Esophagus squamous epithelium (tissue), 5 donors: ENCODE data around the gene EIF3F. TPM values are rescaled to one million over a fixed set of nuclear protein-coding genes. Genes with fewer than 3 reads are reported as not detected.

ENCODE experiments used
- DNase-seq: peaks from one replicate; lab custom pipeline; 2025; lab: John Stamatoyannopoulos, UW
- H3K27ac ChIP-seq, 4 donors: fragments of 200-600 bp; sonication (generic); one replicate each; pipeline ENCODE4 v1.5.1; 2016 to 2019; ENCODE audit warnings: mild to moderate bottlenecking in 1 of 4
- H3K27me3 ChIP-seq, 4 donors: fragments of 200-600 bp; sonication (generic); 1 replicate in 3 of 4; 2 replicates in 1 of 4; pipeline versions ENCODE4 v1.5.1 to v1.6.0; 2017 to 2021; ENCODE audit warnings: antibody characterized with exemption in 1 of 4
- H3K36me3 ChIP-seq, 3 donors: fragments of 200-600 bp; sonication (generic); one replicate each; pipeline ENCODE4 v1.5.1; 2016 to 2019
- H3K4me1 ChIP-seq, 3 donors: fragments of 200-600 bp; sonication (generic); one replicate each; pipeline ENCODE4 v1.5.1; 2017 to 2019
- H3K4me3 ChIP-seq, 4 donors: fragments of 200-600 bp; sonication (generic); 1 replicate in 3 of 4; 2 replicates in 1 of 4; pipeline ENCODE4 v1.5.1; 2016 to 2019; ENCODE audit warnings: mild to moderate bottlenecking in 2 of 4, moderate library complexity in 1 of 4
- H3K9me3 ChIP-seq, 3 donors: fragments of 200-600 bp; sonication (generic); one replicate each; pipeline ENCODE4 v1.5.1; 2016 to 2019
- CTCF ChIP-seq, 6 experiments: fragments of 450-650 bp in 4 of 6; fragments of 200-600 bp in 2 of 6; sonication (generic) in 2 of 6; IDR thresholded peaks; one replicate each; pipeline ENCODE4 v1.5.1; 2016 to 2019; ENCODE audit warnings: antibody characterized with exemption in 6 of 6, mild to moderate bottlenecking in 4 of 6, moderate library complexity in 4 of 6
- POLR2A ChIP-seq, 4 donors: fragments of 450-650 bp; IDR thresholded peaks; one replicate each; pipeline ENCODE4 v1.6.1; 2017; ENCODE audit warnings: antibody characterized with exemption in 4 of 4, mild to moderate bottlenecking in 4 of 4, moderate library complexity in 3 of 4
- WGBS, 2 donors: methylation state at CpG; one replicate each; pipeline ENCODE4 v1.1.5; 2018; 5-methylcytosine and 5-hydroxymethylcytosine counted together
- intact Hi-C: fragments of 100-400 bp; cut with DNase I; formaldehyde crosslinking; loops from one replicate; pipeline ENCODE4 v1.15.0; 2022
- total RNA-seq, 4 donors: library from RNA; depleted of rRNA; stranded (reverse); fragments of >200 nt; gene quantifications; one replicate each; pipeline ENCODE4 v1.1.0, GENCODE V29; 2016
- donor health status: DM: yes; HTN: yes; CAD: no.

Gene EIF3F
- total RNA-seq = 100 to 1,000 TPM; 156 to 237 (median 204) TPM

- H3K4me1 ChIP-seq = peaks cover 7 to 33% (median 17%) of the 10 kb centered on the region in 3 donors
- peaks cover 0 to 29% (median 0%) of the 10 kb centered on the region in 3 donors for H3K36me3 ChIP-seq
- DNase-seq = peak; percentile 81
- H3K27ac ChIP-seq = peak within 1 kb of the TSS; percentile 79 to 85 (median 82)
- H3K4me3 ChIP-seq = peak within 1 kb of the TSS; percentile 71 to 84 (median 78)
- no peaks in the 10 kb centered on the region for H3K27me3 ChIP-seq
- H3K9me3 ChIP-seq = no peaks in the 10 kb centered on the region
- TF ChIP-seq CTCF (IDR thresholded peaks at IDR 0.05) (peak; percentile 84 to 95 (median 92)), POLR2A (IDR thresholded peaks at IDR 0.05) (peak in 2 of 4 donors; percentile 10 to 43)
- intact Hi-C loops = no loop called here
- 1% methylated on average over 19 to 24 of the region's 47 CpGs for WGBS, 2 donors
Observed at GRCh38 chr11:7986768-7987559, at the start of gene EIF3F. Gene EIF3F (plus strand): TSS chr11:7987337. CDS start chr11:7987353, 16 bp downstream.

- 47 to 60% methylated on average over 5 of the region's 5 CpGs for WGBS, 2 donors
- Histone ChIP-seq H3K36me3 (no peaks in the 10 kb centered on the region), H3K9me3 (peaks cover 0 to 20% (median 19%) of the 10 kb centered on the region in 3 donors), H3K4me3 (no peak overlapping the region), H3K4me1 (no peaks in the 10 kb centered on the region), H3K27ac (no peak overlapping the region), H3K27me3 (no peaks in the 10 kb centered on the region)
- DNase-seq = no peak
- TF ChIP-seq POLR2A (IDR thresholded peaks at IDR 0.05) (no peak), CTCF (IDR thresholded peaks at IDR 0.05) (no peak)
- intact Hi-C loops = no loop called here
Observed at GRCh38 chr11:7941146-7941545, 46.0 kb upstream of the EIF3F start.

GRCh38 chr11:7941608-7942007 lies 45.5 kb upstream of the EIF3F start, which contains the start of gene OR10A3:
Gene OR10A3 (minus strand): TSS chr11:7941708. CDS start chr11:7939520, 2,188 bp downstream.
- TF ChIP-seq POLR2A (IDR thresholded peaks at IDR 0.05) (no peak), CTCF (IDR thresholded peaks at IDR 0.05) (no peak)
- intact Hi-C loops = no loop called here

GRCh38 chr11:7944123-7944522 lies 43.0 kb upstream of the EIF3F start:
- 64 to 79% methylated on average over 2 of the region's 2 CpGs for WGBS, 2 donors
- intact Hi-C loops = no loop called here

More at GRCh38 chr11:7941608-7942007, 45.5 kb upstream of the EIF3F start, which contains the start of gene OR10A3:
- Histone ChIP-seq H3K4me3 (no peak within 1 kb of the TSS), H3K27ac (no peak within 1 kb of the TSS), H3K36me3 (no peaks in the 10 kb centered on the region), H3K27me3 (no peaks in the 10 kb centered on the region), H3K9me3 (peaks cover 0 to 20% (median 19%) of the 10 kb centered on the region in 3 donors), H3K4me1 (no peaks in the 10 kb centered on the region)
- no peak for DNase-seq
- WGBS, 2 donors = 77 to 87% methylated on average over 2 of the region's 2 CpGs

More at GRCh38 chr11:7944123-7944522, 43.0 kb upstream of the EIF3F start:
- no peak overlapping the region for H3K27ac ChIP-seq
- peaks cover 0 to 20% (median 19%) of the 10 kb centered on the region in 3 donors for H3K9me3 ChIP-seq
- peaks cover 0 to 4% (median 0%) of the 10 kb centered on the region in 4 donors for H3K27me3 ChIP-seq
- H3K4me3 ChIP-seq = no peak overlapping the region
- DNase-seq = no peak
- TF ChIP-seq POLR2A (IDR thresholded peaks at IDR 0.05) (no peak), CTCF (IDR thresholded peaks at IDR 0.05) (no peak)
- H3K4me1 ChIP-seq = no peaks in the 10 kb centered on the region
- no peaks in the 10 kb centered on the region for H3K36me3 ChIP-seq
